LNCAP (cell line): Measurements from ENCODE around the gene CSNK1A1L.

Experiments
- CTCF ChIP-seq: fragments of 450-650 bp; IDR thresholded peaks from 2 replicates; pipeline ENCODE4 v1.5.1; 2017; ENCODE audit warnings: mild to moderate bottlenecking

CSNK1A1L gene

GRCh38 chr13:37090912-37091311 lies 14.6 kb downstream of the CSNK1A1L start:
- TF ChIP-seq CTCF: no peak

GRCh38 chr13:37089495-37089894 lies 16.0 kb downstream of the CSNK1A1L start:
- TF ChIP-seq CTCF: no peak

- no peak for TF ChIP-seq CTCF
Observed at GRCh38 chr13:37087486-37087885, 18.0 kb downstream of the CSNK1A1L start.

GRCh38 chr13:37085606-37086005 lies 19.9 kb downstream of the CSNK1A1L start:
- TF ChIP-seq CTCF: no peak

- no peak for TF ChIP-seq CTCF
Observed at GRCh38 chr13:37076818-37077217, 28.6 kb downstream of the CSNK1A1L start.

GRCh38 chr13:37075164-37075563 lies 30.3 kb downstream of the CSNK1A1L start:
- no peak for TF ChIP-seq CTCF

- TF ChIP-seq CTCF: peak; percentile 56; the same call in 1 of the 2 replicates
Observed at GRCh38 chr13:37074703-37075102, 30.8 kb downstream of the CSNK1A1L start.

- TF ChIP-seq CTCF: no peak
Observed at GRCh38 chr13:37072024-37072423, 33.4 kb downstream of the CSNK1A1L start.
